Mucosa of descending colon (tissue), 3 donors: ENCODE measurements around the gene C6orf118. TPM values are rescaled to one million over a fixed set of nuclear protein-coding genes. Genes with fewer than 3 reads are reported as not detected.

Experiments
- ATAC-seq: fragments of 200-7000 bp; cut with Tn5 transposase; one replicate; pipeline ENCODE4 v1.9.1; 2020; ENCODE audit warnings: mild to moderate bottlenecking, moderate library complexity
- DNase-seq, 3 donors: peaks; one replicate each; pipeline ENCODE4 v3.0.0-alpha.2; 2020
- H3K36me3 ChIP-seq: fragments of 200-600 bp; one replicate; pipeline ENCODE4 v1.8.0; 2021; ENCODE audit warnings: low read depth, mild to moderate bottlenecking
- H3K4me1 ChIP-seq: fragments of 200-600 bp; one replicate; pipeline ENCODE4 v1.8.0; 2021; ENCODE audit warnings: low read depth, mild to moderate bottlenecking
- H3K4me3 ChIP-seq: fragments of 200-600 bp; one replicate; pipeline ENCODE4 v1.8.0; 2021; ENCODE audit warnings: mild to moderate bottlenecking
- H3K9me3 ChIP-seq: fragments of 200-600 bp; one replicate; pipeline ENCODE4 v1.8.0; 2021; ENCODE audit warnings: mild to moderate bottlenecking
- CTCF ChIP-seq: fragments of 200-600 bp; IDR thresholded peaks from one replicate; pipeline ENCODE4 v1.8.0; 2022; ENCODE audit warnings: antibody characterized with exemption, mild to moderate bottlenecking
- intact Hi-C, 2 donors: fragments of 100-400 bp; cut with DNase I in 1 of 2; cut with micrococcal nuclease in 1 of 2; formaldehyde crosslinking; loops; one replicate each; pipeline versions ENCODE4 v1.11.0 to v1.11.1; 2022; cut with DNase I, micrococcal nuclease
- total RNA-seq, 3 donors: library from RNA; stranded (reverse); fragmentation: NEBNext Ultra II Directional in 2 of 3; extraction: Animal tissue kit (Norgen Biotek cat#: 25700) in 2 of 3; gene quantifications; one replicate each; pipeline versions ENCODE4 v1.2.1 to v1.2.4, GENCODE V29; 2021 to 2023
- donor health status: DM: no; HTN: no; CAD: no; lungs with moderate emphysema.
- donor health status: DM: no; HTN: no; CAD: no.
- donor health status: DM: no; HTN: yes; CAD: no.

The C6orf118 gene
- total RNA-seq, 3 donors from 2014 or later, result 0.32 TPM; not detected in 2

- no peaks in the 10 kb centered on the region for H3K36me3 ChIP-seq
- TF ChIP-seq CTCF, result no peak
- no peak overlapping the region for H3K4me3 ChIP-seq
- ATAC-seq, result no peak
- intact Hi-C loops, result no loop called here
- DNase-seq, result no peak
- peaks cover 29% of the 10 kb centered on the region for H3K9me3 ChIP-seq
- H3K4me1 ChIP-seq, result no peaks in the 10 kb centered on the region
Measured at GRCh38 chr6:165244524-165245247, 64.7 kb downstream of the C6orf118 start.

GRCh38 chr6:165243801-165244200 lies 65.6 kb downstream of the C6orf118 start:
- peaks cover 25% of the 10 kb centered on the region for H3K9me3 ChIP-seq
- no peaks in the 10 kb centered on the region for H3K36me3 ChIP-seq
- no peak for TF ChIP-seq CTCF
- DNase-seq, result no peak
- intact Hi-C loops, result no loop called here
- ATAC-seq, result no peak
- H3K4me1 ChIP-seq, result no peaks in the 10 kb centered on the region
- no peak overlapping the region for H3K4me3 ChIP-seq

- Histone ChIP-seq H3K9me3 (peaks cover 39% of the 10 kb centered on the region), H3K36me3 (no peaks in the 10 kb centered on the region), H3K4me3 (no peak overlapping the region), H3K4me1 (no peaks in the 10 kb centered on the region)
- no peak for TF ChIP-seq CTCF
- intact Hi-C loops, result no loop called here
- DNase-seq, result no peak
- no peak for ATAC-seq
Measured at GRCh38 chr6:165236326-165236725, 73.1 kb downstream of the C6orf118 start.

GRCh38 chr6:165232731-165233488 lies 76.5 kb downstream of the C6orf118 start:
- peaks cover 34% of the 10 kb centered on the region for H3K9me3 ChIP-seq
- H3K36me3 ChIP-seq, result no peaks in the 10 kb centered on the region
- ATAC-seq (no peak), DNase-seq (no peak)
- intact Hi-C loops, result no loop called here
- no peaks in the 10 kb centered on the region for H3K4me1 ChIP-seq
- no peak overlapping the region for H3K4me3 ChIP-seq
- TF ChIP-seq CTCF, result no peak

GRCh38 chr6:165231581-165232561 lies 77.5 kb downstream of the C6orf118 start:
- DNase-seq (no peak), ATAC-seq (no peak)
- intact Hi-C loops, result no loop called here
- Histone ChIP-seq H3K4me1 (no peaks in the 10 kb centered on the region), H3K9me3 (peaks cover 31% of the 10 kb centered on the region), H3K36me3 (no peaks in the 10 kb centered on the region), H3K4me3 (no peak overlapping the region)
- TF ChIP-seq CTCF, result no peak
